HG02588 (cell line): ENCODE results near the gene SERPING1.

Experiments used
- ATAC-seq: cut with Tn5 transposase; IDR thresholded peaks from one replicate; pipeline ENCODE4 v1.9.1; 2021; ENCODE audit warnings: mild to moderate bottlenecking, moderate library complexity; ENCODE audit not compliant: unreplicated experiment

Gene SERPING1

DNA sequence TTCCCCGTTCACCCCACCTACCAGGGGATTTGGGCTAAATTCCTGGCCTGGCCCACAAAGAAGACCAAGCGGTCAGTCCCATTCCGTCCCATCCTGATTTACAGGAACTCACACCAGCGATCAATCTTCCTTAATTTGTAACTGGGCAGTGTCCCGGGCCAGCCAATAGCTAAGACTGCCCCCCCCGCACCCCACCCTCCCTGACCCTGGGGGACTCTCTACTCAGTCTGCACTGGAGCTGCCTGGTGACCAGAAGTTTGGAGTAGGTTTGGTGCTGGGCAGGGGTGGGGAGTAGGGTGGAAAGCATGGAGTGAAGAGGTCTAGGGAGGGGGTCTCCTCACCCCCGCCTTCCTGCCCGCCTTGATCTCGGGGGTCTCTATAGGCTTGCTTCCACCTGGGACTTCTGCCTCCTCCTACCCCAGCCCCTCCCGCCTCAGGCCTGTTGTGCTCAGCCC is at the start of gene SERPING1:
SERPING1 (plus strand) TSS at position 225 of the 455 bp plus-strand sequence. CDS start 586 bp downstream, outside the sequence.
- ATAC-seq = no peak

- peak; percentile 73 for ATAC-seq
Observed at GRCh38 chr11:57547854-57548377, 49.6 kb upstream of the SERPING1 start.

DNA sequence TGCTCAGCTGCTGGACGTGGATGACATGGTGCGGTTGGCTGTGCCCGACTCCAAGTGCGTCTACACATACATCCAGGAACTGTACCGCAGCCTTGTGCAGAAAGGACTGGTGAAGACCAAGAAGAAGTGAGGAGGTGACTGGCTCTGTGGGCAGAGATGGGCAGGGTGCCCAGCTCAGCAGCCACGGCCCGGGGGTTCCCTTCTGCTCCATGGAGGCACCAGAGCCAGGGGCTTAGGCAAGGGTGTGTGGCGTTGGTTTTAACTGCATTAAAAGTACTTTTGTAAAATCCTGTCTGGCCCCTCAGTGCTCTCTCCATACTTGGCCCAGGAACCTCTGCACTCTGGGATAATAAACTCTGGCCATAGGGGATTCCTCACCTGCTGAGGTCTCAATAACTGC is 47.5 kb upstream of the SERPING1 start:
- ATAC-seq = no peak

DNA sequence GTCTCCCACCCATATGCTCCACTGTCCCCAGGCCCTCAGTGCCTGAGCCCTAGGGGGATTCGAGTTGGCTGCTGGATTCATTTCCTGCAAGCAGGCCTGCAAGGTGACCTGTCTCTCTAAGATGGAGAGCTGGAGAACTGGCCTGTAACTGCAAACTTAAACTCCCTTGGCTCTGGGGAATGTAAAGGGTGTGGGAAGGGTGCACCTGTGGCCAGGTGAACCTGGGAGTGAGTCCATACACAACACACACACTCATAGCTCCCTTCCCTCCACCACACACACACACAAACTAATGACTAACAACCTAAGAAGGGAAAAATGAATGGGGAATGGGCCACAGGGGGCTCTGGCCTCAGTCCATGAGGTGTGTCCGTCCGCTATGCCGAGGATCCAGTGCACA is 45.5 kb upstream of the SERPING1 start:
- ATAC-seq = no peak

DNA sequence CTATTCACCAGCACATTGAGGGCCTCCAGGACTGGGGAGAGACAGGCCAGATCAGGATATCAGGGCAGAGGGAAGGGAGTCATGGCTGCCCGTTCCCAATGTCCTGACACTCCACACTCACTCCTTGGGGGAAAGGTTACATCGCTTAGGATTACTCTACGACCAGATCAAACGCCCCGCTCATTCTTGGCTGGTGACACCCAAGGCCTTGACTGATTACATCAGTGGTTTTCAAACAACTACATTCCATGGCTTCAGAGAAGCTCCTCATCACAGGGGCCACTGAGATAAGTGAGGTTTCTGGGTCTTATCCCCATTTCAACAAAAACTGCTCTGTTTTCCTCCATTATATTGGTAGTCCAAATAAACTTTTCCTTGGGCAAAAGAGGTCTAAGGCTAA is 45.0 kb upstream of the SERPING1 start:
- no peak for ATAC-seq

- ATAC-seq = no peak
Observed at GRCh38 chr11:57555393-57555792, 42.1 kb upstream of the SERPING1 start.

GRCh38 chr11:57556041-57556440 is 41.4 kb upstream of the SERPING1 start:
- ATAC-seq = no peak

GRCh38 chr11:57560146-57560545 is 37.3 kb upstream of the SERPING1 start:
- ATAC-seq = no peak

GRCh38 chr11:57562596-57562995 is 34.9 kb upstream of the SERPING1 start:
- ATAC-seq = no peak

DNA sequence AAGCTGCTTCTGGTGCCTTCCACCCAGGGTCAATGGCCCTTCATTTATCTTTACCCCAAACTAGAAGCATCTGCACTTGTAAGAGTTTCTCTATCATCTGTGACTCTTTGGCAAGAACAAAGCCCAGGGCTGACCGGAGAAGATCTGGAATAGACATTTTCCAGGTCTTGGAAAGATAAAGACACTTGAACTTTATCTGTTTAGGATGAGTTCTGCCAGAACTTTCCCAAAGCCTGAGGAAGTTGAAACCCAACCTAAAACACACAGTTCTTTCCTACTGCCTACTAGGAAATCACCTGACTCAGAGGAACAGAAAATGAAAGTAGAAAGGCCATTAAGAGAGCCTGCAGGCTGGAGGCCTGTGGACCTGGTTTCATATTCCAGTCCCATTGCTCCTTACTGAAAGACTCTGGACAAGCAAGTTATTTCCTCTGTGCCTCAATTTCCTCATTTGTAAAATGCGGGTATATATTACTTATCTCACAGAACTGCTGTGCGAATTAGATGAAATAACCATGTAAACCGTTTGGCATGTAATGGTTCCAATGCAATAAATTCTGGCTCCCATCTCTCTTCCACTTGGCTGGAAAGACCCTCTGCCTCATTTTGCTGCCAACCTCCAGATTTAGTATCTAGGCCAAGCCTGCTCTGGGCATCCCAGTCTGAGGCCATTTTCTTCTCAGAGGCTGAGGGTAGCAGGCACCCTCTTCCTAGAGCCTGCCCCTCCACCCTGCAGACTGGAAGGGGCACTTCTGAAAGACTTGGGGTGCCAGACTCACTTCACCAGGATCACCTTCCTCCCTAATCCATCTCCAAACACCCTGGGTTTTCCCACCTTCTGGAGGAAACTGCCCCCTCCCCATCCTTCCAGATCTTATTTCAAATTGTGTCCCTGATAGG is 31.2 kb upstream of the SERPING1 start:
- peak; percentile 68 for ATAC-seq

GRCh38 chr11:57566905-57567514 is 30.5 kb upstream of the SERPING1 start:
- no peak for ATAC-seq

- peak; percentile 63 for ATAC-seq
Observed at GRCh38 chr11:57567515-57568329, 29.8 kb upstream of the SERPING1 start, which contains the start of gene UBE2L6. Gene UBE2L6, minus strand, starts transcription at chr11:57567672. Its CDS starts 61 bp downstream, at chr11:57567611.

- ATAC-seq = peak; percentile 6
Observed at GRCh38 chr11:57568330-57568766, 29.1 kb upstream of the SERPING1 start.

- no peak for ATAC-seq
Observed at GRCh38 chr11:57571606-57572005, 25.9 kb upstream of the SERPING1 start.

GRCh38 chr11:57574061-57574460 is 23.4 kb upstream of the SERPING1 start:
- ATAC-seq = no peak

- ATAC-seq = no peak
Observed at GRCh38 chr11:57584341-57584740, 13.1 kb upstream of the SERPING1 start.

DNA sequence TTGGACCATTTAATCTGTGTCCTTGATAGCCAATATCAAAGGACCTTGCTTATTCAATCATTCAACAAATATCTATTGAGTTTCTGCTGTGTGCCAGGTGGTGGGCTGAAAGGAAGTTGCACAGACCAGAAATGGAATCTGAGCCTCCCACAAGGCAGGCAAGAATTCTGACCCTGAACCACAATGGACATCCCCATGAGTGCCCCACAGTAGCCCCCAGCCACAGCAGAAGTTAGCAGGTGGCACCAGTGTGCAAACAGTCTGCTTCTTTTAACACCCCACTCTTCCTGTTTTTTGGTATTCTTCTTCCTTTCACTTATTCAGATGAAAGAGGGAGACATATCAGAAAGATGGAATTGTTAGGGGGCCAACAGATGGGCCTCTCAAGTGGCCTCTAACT is 12.2 kb upstream of the SERPING1 start:
- no peak for ATAC-seq

DNA sequence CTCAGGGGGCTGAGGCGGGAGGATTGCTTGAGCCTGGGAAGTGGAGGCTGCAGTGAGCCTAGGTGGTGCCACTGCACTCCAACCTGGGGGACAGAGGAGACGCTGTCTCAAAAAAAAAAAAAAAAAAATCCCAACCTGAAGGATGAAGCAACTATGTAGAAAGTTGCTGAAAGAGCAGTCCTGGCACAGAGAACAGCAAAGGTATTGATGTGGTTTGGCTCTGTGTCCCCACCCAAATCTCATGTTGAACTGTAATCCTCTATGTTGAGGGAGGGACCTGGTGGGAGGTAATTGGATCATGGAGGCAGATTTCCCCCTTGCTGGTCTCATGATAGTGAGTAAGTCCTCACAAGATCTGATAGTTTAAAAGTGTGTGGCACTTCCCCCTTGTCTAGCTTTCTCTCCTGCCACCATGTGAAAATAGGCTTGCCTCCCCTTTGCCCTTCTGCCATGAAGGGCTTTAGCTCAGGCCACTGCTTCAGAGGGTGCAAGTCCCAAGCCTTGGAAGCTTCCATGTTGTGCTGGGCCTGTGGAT is 10.7 kb upstream of the SERPING1 start:
- no peak for ATAC-seq

DNA sequence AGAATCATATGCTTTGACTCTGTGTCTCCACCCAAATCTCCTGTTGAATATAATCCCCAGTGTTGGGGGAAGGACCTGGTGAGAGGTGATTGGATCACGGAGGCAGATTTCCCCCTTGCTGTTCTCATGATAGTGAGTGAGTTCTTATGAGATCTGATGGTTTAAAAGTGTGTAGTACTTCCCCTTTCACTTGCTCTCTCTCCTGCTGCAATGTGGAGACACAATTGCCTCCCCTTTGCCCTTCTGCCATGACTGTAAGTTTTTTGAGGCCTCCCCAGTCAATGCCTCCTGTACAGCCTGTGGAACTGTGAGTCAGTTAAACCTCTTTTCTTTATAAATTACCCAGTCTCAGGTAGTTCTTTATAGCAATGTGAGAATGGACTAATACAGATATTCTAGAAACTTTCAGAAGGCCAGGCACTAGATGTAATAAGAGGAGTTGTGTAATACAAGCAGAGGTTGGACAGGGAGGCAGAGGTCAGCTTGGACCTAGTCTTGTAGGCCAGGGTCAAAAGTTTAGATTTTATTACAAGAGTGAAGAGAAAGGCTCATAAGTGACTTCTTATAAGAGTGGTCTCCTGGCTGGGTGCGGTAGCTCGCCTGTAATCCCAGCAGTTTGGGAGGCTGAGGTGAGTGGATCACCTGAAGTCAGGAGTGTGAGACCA is 9.3 kb upstream of the SERPING1 start:
- no peak for ATAC-seq

- ATAC-seq = no peak
Observed at GRCh38 chr11:57596266-57596885, 1.1 kb upstream of the SERPING1 start.
